Endothelial cell of umbilical vein (primary cell): Measurements from ENCODE around the gene MCOLN2. TPM values are rescaled to one million over a fixed set of nuclear protein-coding genes. Genes with fewer than 3 reads are reported as not detected.

Experiments
- BruUV-seq: library from RNA; stranded (reverse); fragments of 400-500 nt; replicated peaks from 2 replicates; lab custom pipeline; 2021; lab: Mats Ljungman, UMichigan
- CTCF ChIA-PET: fragments of 300-600, 350-600 bp; sonication (Branson Sonifier 250); formaldehyde crosslinking; loops from one replicate; lab custom pipeline; 2021; ENCODE audit warnings: antibody characterized with exemption, inconsistent platforms; lab: Charles Lee
- POLR2A ChIA-PET: fragments of 300-600, 350-600 bp; sonication (Branson Sonifier 250); formaldehyde crosslinking; loops from one replicate; lab custom pipeline; 2021; ENCODE audit warnings: antibody characterized with exemption, inconsistent platforms; lab: Charles Lee
- DNase-seq: peaks from one replicate; pipeline ENCODE4 v3.0.0-alpha.2; 2011; ENCODE audit warnings: low read depth, low spot score
- FAIRE-seq: peaks from 2 replicates; lab custom pipeline; 2011; peaks lifted over from hg19 to GRCh38; lab: Jason Lieb, UNC
- H2AFZ ChIP-seq: 2 replicates; pipeline ENCODE4 v1.6.0; 2012; ENCODE audit warnings: low read depth, low read length, control low read depth, inconsistent platforms
- H3K27ac ChIP-seq: 2 replicates; pipeline ENCODE4 v1.5.1; 2011; ENCODE audit warnings: low read depth, mild to moderate bottlenecking, control low read depth, low read length, moderate library complexity; ENCODE audit not compliant: insufficient read depth
- H3K27me3 ChIP-seq, 2 experiments: 2 replicates each; pipeline versions ENCODE4 v1.6.0 to v1.6.1; 2011; ENCODE audit warnings: low read length in 2 of 2, mixed read lengths in 1 of 2; ENCODE audit not compliant: control insufficient read depth in 2 of 2, insufficient read depth in 2 of 2
- H3K36me3 ChIP-seq, 2 experiments: 2 replicates in 1 of 2; 3 replicates in 1 of 2; pipeline ENCODE4 v1.5.1; 2011; ENCODE audit warnings: low read length in 2 of 2, mild to moderate bottlenecking in 1 of 2, moderate library complexity in 1 of 2; ENCODE audit not compliant: control insufficient read depth in 2 of 2, insufficient read depth in 2 of 2; ENCODE audit errors: extremely low read depth in 1 of 2
- H3K4me1 ChIP-seq: 3 replicates; pipeline ENCODE4 v1.5.1; 2011; ENCODE audit warnings: mild to moderate bottlenecking, low read length; ENCODE audit not compliant: control insufficient read depth, insufficient read depth; ENCODE audit errors: extremely low read depth
- H3K4me2 ChIP-seq: 2 replicates; pipeline ENCODE4 v1.6.1; 2011; ENCODE audit warnings: low read length, control low read depth, mixed read lengths; ENCODE audit not compliant: insufficient read depth
- H3K4me3 ChIP-seq, 3 experiments: fragments of 200-600 bp in 1 of 3; sonication (generic), shearing (Covaris generic) in 1 of 3; replicated peaks in 1 of 3; 2 replicates each; pipeline ENCODE4 v1.5.1; 2011 to 2016; ENCODE audit warnings: control low read depth in 3 of 3, low read length in 3 of 3, mild to moderate bottlenecking in 2 of 3, inconsistent platforms in 1 of 3, low read depth in 1 of 3, moderate library complexity in 1 of 3; ENCODE audit not compliant: insufficient read depth in 1 of 3
- H3K79me2 ChIP-seq: 2 replicates; pipeline ENCODE4 v1.6.0; 2012; ENCODE audit warnings: low read length, inconsistent platforms; ENCODE audit not compliant: control insufficient read depth, insufficient read depth
- H3K9ac ChIP-seq: replicated peaks from 2 replicates; pipeline ENCODE3; 2011; ENCODE audit warnings: low read length, control low read depth; ENCODE audit not compliant: insufficient read depth; ENCODE audit errors: extremely low read depth
- H3K9me1 ChIP-seq: replicated peaks from 3 replicates; pipeline ENCODE4 v1.6.0; 2011; ENCODE audit warnings: mild to moderate bottlenecking, low read length; ENCODE audit not compliant: control insufficient read depth, insufficient read depth; ENCODE audit errors: extremely low read depth
- H3K9me3 ChIP-seq: replicated peaks from 2 replicates; pipeline ENCODE4 v1.5.1; 2012; ENCODE audit warnings: low read length, inconsistent platforms; ENCODE audit not compliant: control insufficient read depth, insufficient read depth
- H4K20me1 ChIP-seq: replicated peaks from 2 replicates; pipeline ENCODE3; 2011; ENCODE audit warnings: mild to moderate bottlenecking, low read length; ENCODE audit not compliant: control insufficient read depth, insufficient read depth; ENCODE audit errors: extremely low read depth
- EZH2 ChIP-seq: IDR thresholded peaks from 2 replicates; pipeline ENCODE4 v1.6.1; 2012; ENCODE audit warnings: borderline replicate concordance, low read depth, mild to moderate bottlenecking, moderate library complexity, low read length, inconsistent platforms; ENCODE audit not compliant: severe bottlenecking
- FOS ChIP-seq: IDR thresholded peaks from 2 replicates; pipeline ENCODE4 v1.6.1; 2011; ENCODE audit warnings: mild to moderate bottlenecking, low read length, moderate library complexity, borderline replicate concordance; ENCODE audit not compliant: insufficient read depth
- GATA2 ChIP-seq: IDR thresholded peaks from 2 replicates; pipeline ENCODE4 v1.7.0; 2011; ENCODE audit warnings: low read depth, mild to moderate bottlenecking, moderate library complexity, mixed read lengths, low read length; ENCODE audit not compliant: insufficient read length, insufficient read depth
- POLR2A ChIP-seq: IDR thresholded peaks from 2 replicates; pipeline ENCODE4 v1.6.1; 2012; ENCODE audit warnings: low read depth, mild to moderate bottlenecking, control low read depth, low read length
- POLR2AphosphoS5 ChIP-seq: IDR thresholded peaks from 2 replicates; pipeline ENCODE4 v1.6.1; 2012; ENCODE audit warnings: low read depth, mild to moderate bottlenecking, control low read depth, low read length, moderate library complexity; ENCODE audit not compliant: insufficient read depth
- dilution Hi-C: fragments of 300-500 bp; cut with MboI; formaldehyde crosslinking; loops from one replicate; pipeline ENCODE4 v1.15.0; 2019; ENCODE audit warnings: low sequenced_read_pairs; ENCODE audit not compliant: extremely low pct_ligation_motif_present
- intact Hi-C: fragments of 100-400 bp; cut with micrococcal nuclease; formaldehyde crosslinking; loops from one replicate; pipeline ENCODE4 v1.10.0; 2022
- polyA plus RNA-seq, 4 experiments: library from polyadenylated mRNA; depleted of rRNA in 3 of 4; stranded (reverse) in 3 of 4; unstranded in 1 of 4; fragments of >200 nt; gene quantifications; 2 replicates each; pipeline versions ENCODE4 v1.2.1 to v1.2.3, GENCODE V29; 2011 to 2012; ENCODE audit warnings: missing spikeins in 1 of 4
- total RNA-seq: library from RNA; stranded (reverse); gene quantifications from 2 replicates; pipeline ENCODE4 v1.2.3, GENCODE V29; 2021
- TF ChIP-seq, protein P1 (sequence below), 2 donors: IDR thresholded peaks; 1 replicate in 1 of 2; 2 replicates in 1 of 2; pipeline ENCODE4 v1.5.1; 2011; ENCODE audit warnings: low read length in 2 of 2, mild to moderate bottlenecking in 2 of 2, moderate library complexity in 2 of 2, control low read depth in 1 of 2, inconsistent platforms in 1 of 2, low read depth in 1 of 2; ENCODE audit not compliant: insufficient read depth in 1 of 2; ENCODE audit errors: extremely low read depth in 1 of 2
- TF ChIP-seq, protein P2 (sequence below): IDR thresholded peaks from 2 replicates; pipeline ENCODE4 v1.6.1; 2011; ENCODE audit not compliant: insufficient read depth, insufficient read length

Gene MCOLN2
- total and polyA plus RNA-seq, 2 donors (not counting 3 experiments of a cell fraction or from before 2014, with no cell fraction given) = not detected

DNA sequence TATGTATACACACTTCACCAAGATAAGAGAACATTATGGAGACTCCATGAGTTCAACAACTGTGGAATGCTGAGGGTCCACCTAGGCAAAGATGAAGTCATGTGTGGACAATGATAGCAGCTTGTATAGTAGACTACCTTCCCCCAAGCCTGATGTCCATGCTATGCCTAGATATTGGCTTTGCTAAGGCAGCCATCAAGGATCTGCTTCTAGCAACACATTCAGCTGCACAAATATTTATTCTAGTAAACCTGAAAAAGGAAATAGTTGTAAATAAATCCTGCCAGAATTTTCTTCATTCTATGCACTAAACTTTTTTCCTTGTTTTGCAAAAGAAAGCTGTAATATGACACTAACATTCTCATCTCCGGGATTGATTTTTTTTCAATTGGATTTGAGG lies 96.9 kb downstream of the MCOLN2 start:
- no TSS peak for BruUV-seq
- intact Hi-C loops = loop anchor here (2.0 kb wide), 1 partner anchor 33 kb away; no protein-coding TSS in a partner anchor
- Histone ChIP-seq H2AFZ (no peak overlapping the region), H3K79me2 (no peaks in the 10 kb centered on the region), H3K4me2 (no peak overlapping the region), H4K20me1 (no peaks in the 10 kb centered on the region), H3K36me3 (no peaks in the 10 kb centered on the region), H3K9ac (no peak overlapping the region), H3K9me1 (no peaks in the 10 kb centered on the region), H3K27ac (no peak overlapping the region), H3K9me3 (no peaks in the 10 kb centered on the region), H3K27me3 (peaks cover 3 to 10% of the 10 kb centered on the region in 2 experiments), H3K4me1 (no peaks in the 10 kb centered on the region), H3K4me3 (no peak overlapping the region)
- POLR2A ChIA-PET = no interaction called here
- TF ChIP-seq, protein P1, sequence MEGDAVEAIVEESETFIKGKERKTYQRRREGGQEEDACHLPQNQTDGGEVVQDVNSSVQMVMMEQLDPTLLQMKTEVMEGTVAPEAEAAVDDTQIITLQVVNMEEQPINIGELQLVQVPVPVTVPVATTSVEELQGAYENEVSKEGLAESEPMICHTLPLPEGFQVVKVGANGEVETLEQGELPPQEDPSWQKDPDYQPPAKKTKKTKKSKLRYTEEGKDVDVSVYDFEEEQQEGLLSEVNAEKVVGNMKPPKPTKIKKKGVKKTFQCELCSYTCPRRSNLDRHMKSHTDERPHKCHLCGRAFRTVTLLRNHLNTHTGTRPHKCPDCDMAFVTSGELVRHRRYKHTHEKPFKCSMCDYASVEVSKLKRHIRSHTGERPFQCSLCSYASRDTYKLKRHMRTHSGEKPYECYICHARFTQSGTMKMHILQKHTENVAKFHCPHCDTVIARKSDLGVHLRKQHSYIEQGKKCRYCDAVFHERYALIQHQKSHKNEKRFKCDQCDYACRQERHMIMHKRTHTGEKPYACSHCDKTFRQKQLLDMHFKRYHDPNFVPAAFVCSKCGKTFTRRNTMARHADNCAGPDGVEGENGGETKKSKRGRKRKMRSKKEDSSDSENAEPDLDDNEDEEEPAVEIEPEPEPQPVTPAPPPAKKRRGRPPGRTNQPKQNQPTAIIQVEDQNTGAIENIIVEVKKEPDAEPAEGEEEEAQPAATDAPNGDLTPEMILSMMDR (IDR thresholded peaks at IDR 0.05; ENCODE audit: extremely low read depth in 1 of 2, insufficient read depth in 1 of 2, low read depth in 1 of 2, low read length in 2 of 2) = no peak
- TF ChIP-seq FOS = no peak
- no peak for TF ChIP-seq POLR2A
- no peak for TF ChIP-seq EZH2
- no peak for TF ChIP-seq POLR2AphosphoS5
- TF ChIP-seq, protein P2, sequence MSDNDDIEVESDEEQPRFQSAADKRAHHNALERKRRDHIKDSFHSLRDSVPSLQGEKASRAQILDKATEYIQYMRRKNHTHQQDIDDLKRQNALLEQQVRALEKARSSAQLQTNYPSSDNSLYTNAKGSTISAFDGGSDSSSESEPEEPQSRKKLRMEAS = no peak
- TF ChIP-seq GATA2 = no peak
- CTCF ChIA-PET = no interaction called here
- DNase-seq (no peak), FAIRE-seq (no peak)
- dilution Hi-C loops = no loop called here
